ENCODE data around the gene GCM1.
"Not testable (repeated sequence)": the region's sequence is repeated elsewhere in the genome, so short reads cannot be mapped to it uniquely, and the experiment has no call there.

The GCM1 gene

GRCh38 chr6:53148684-53149083, at the start of gene GCM1:
Gene GCM1 (minus strand): TSS chr6:53148841. CDS start chr6:53145632, 3,209 bp downstream.
- no peak for FAIRE-seq

GRCh38 chr6:53197553-53197952, 48.9 kb upstream of the GCM1 start:
- FAIRE-seq: no peak

GRCh38 chr6:53195048-53195447, 46.4 kb upstream of the GCM1 start:
- no peak for FAIRE-seq

GRCh38 chr6:53192682-53193188, 44.1 kb upstream of the GCM1 start:
- no peak for FAIRE-seq

- FAIRE-seq: no peak
These were observed 40.9 kb upstream of the GCM1 start for GRCh38 chr6:53189554-53189953.

- FAIRE-seq: no peak
These were observed 40.2 kb upstream of the GCM1 start for GRCh38 chr6:53188833-53189232.

- FAIRE-seq: no peak
These were observed 32.0 kb upstream of the GCM1 start for GRCh38 chr6:53180678-53181077.

GRCh38 chr6:53179961-53180651, 31.5 kb upstream of the GCM1 start:
- no peak for FAIRE-seq

- FAIRE-seq: no peak
These were observed 30.3 kb upstream of the GCM1 start for GRCh38 chr6:53178837-53179432.

GRCh38 chr6:53175027-53175426, 26.4 kb upstream of the GCM1 start:
- no peak for FAIRE-seq

- no peak for FAIRE-seq
These were observed 23.8 kb upstream of the GCM1 start for GRCh38 chr6:53172468-53172803.

- no peak for FAIRE-seq
These were observed 23.2 kb upstream of the GCM1 start for GRCh38 chr6:53171605-53172467.

GRCh38 chr6:53168516-53169267, 20.1 kb upstream of the GCM1 start:
- no peak for FAIRE-seq

- FAIRE-seq: no peak
These were observed 16.7 kb upstream of the GCM1 start for GRCh38 chr6:53165293-53165692.

- FAIRE-seq: no peak
These were observed 14.0 kb upstream of the GCM1 start for GRCh38 chr6:53162606-53163005.

- no peak for FAIRE-seq
These were observed 12.9 kb upstream of the GCM1 start for GRCh38 chr6:53161481-53162009.

GRCh38 chr6:53159558-53159957, 10.9 kb upstream of the GCM1 start:
- no peak for FAIRE-seq

- FAIRE-seq: not testable (repeated sequence)
These were observed 9.4 kb upstream of the GCM1 start for GRCh38 chr6:53158076-53158475.

- not testable (repeated sequence) for FAIRE-seq
These were observed 6.6 kb upstream of the GCM1 start for GRCh38 chr6:53155279-53155678.

GRCh38 chr6:53154794-53155193, 6.2 kb upstream of the GCM1 start:
- no peak for FAIRE-seq

- no peak for FAIRE-seq
These were observed 5.4 kb upstream of the GCM1 start for GRCh38 chr6:53154071-53154470.

GRCh38 chr6:53152576-53152975, 3.9 kb upstream of the GCM1 start:
- no peak for FAIRE-seq

- no peak for FAIRE-seq
These were observed 3.0 kb upstream of the GCM1 start for GRCh38 chr6:53151676-53152075.

All from colon (tissue), 2 donors.